CD4-positive, alpha-beta T cell treated with Interleukin-6 for 4 hours (primary cell): Measurements from ENCODE around the gene CHAC2.
"Not testable (repeated sequence)": the region's sequence is repeated elsewhere in the genome, so short reads cannot be mapped to it uniquely, and the experiment has no call there.

Experiments used
- DNase-seq: peaks from one replicate; pipeline ENCODE4 v3.0.0-alpha.2; 2020; ENCODE audit warnings: mixed read lengths

Gene CHAC2

GRCh38 chr2:53767405-53768241, at the start of gene CHAC2:
TSS of gene CHAC2 (plus strand) at chr2:53767804. CDS start at chr2:53767887, 83 bp downstream.
- DNase-seq, result peak; percentile 85

GRCh38 chr2:53720944-53721343, 46.7 kb upstream of the CHAC2 start:
- not testable (repeated sequence) for DNase-seq

GRCh38 chr2:53724536-53724935, 43.1 kb upstream of the CHAC2 start:
- no peak for DNase-seq

GRCh38 chr2:53725662-53726061, 41.9 kb upstream of the CHAC2 start:
- DNase-seq, result no peak

- DNase-seq, result no peak
Observed at GRCh38 chr2:53727921-53728320, 39.7 kb upstream of the CHAC2 start.

- no peak for DNase-seq
Observed at GRCh38 chr2:53729143-53729762, 38.4 kb upstream of the CHAC2 start.

- DNase-seq, result no peak
Observed at GRCh38 chr2:53737091-53737490, 30.5 kb upstream of the CHAC2 start.

GRCh38 chr2:53739032-53739431, 28.6 kb upstream of the CHAC2 start:
- no peak for DNase-seq

- DNase-seq, result no peak
Observed at GRCh38 chr2:53740170-53740569, 27.4 kb upstream of the CHAC2 start.

GRCh38 chr2:53744395-53745065, 23.1 kb upstream of the CHAC2 start:
- no peak for DNase-seq

- DNase-seq, result no peak
Observed at GRCh38 chr2:53750041-53750768, 17.4 kb upstream of the CHAC2 start.

- DNase-seq, result no peak
Observed at GRCh38 chr2:53751728-53752127, 15.9 kb upstream of the CHAC2 start.

- DNase-seq, result no peak
Observed at GRCh38 chr2:53752385-53752784, 15.2 kb upstream of the CHAC2 start.

- no peak for DNase-seq
Observed at GRCh38 chr2:53753041-53753440, 14.6 kb upstream of the CHAC2 start.

- DNase-seq, result no peak
Observed at GRCh38 chr2:53755121-53755520, 12.5 kb upstream of the CHAC2 start.

GRCh38 chr2:53756644-53757043, 11.0 kb upstream of the CHAC2 start:
- no peak for DNase-seq

- DNase-seq, result not testable (repeated sequence)
Observed at GRCh38 chr2:53757206-53757605, 10.4 kb upstream of the CHAC2 start.

GRCh38 chr2:53765767-53766166, 1.8 kb upstream of the CHAC2 start:
- no peak for DNase-seq

GRCh38 chr2:53768242-53768542, 588 bp downstream of the CHAC2 start:
- DNase-seq, result no peak

- DNase-seq, result no peak
Observed at GRCh38 chr2:53769318-53769945, 1.8 kb downstream of the CHAC2 start.

- DNase-seq, result no peak
Observed at GRCh38 chr2:53770264-53770663, 2.7 kb downstream of the CHAC2 start.

GRCh38 chr2:53777134-53777533, 9.5 kb downstream of the CHAC2 start:
- no peak for DNase-seq
